Measurements from ENCODE around the gene SIK3. TPM values are rescaled to one million over a fixed set of nuclear protein-coding genes. Genes with fewer than 3 reads are reported as not detected.

The SIK3 gene
- total and polyA plus RNA-seq, 2 experiments from 2014 or later: 6.1 to 33.9 TPM

DNA sequence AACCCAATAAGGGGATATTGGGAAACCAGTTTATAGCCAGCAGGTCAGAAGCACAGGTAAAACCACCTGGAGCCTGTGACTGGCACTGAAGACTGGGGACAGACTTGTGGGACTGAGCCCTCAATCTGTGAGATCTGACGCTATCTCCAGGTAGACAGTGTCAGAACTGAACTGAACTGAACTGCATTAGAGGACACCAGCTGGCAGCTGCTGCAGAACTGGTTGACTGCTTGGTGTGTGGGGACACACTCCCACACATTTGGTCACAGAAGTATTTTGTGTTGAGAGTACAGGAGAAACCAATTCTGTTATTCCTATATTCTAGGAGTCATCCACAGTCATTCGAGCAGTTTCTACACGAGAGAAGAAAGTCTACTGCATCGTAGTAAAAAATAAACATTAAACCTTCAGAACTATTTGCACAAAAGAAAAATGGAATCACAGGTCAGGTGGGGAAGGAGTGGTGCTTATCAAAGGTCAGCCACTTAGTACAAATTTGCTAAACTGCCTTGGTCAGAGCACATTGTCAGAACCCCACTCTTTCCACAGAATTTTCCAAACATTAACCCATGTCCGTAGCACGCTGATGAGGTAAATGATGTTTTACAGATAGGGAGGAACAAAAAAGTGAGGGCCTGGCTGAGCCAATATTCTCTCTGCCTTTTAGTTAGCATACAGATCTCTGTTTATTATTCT is 77.2 kb downstream of the SIK3 start (continued):
- TF ChIP-seq, protein P1, sequence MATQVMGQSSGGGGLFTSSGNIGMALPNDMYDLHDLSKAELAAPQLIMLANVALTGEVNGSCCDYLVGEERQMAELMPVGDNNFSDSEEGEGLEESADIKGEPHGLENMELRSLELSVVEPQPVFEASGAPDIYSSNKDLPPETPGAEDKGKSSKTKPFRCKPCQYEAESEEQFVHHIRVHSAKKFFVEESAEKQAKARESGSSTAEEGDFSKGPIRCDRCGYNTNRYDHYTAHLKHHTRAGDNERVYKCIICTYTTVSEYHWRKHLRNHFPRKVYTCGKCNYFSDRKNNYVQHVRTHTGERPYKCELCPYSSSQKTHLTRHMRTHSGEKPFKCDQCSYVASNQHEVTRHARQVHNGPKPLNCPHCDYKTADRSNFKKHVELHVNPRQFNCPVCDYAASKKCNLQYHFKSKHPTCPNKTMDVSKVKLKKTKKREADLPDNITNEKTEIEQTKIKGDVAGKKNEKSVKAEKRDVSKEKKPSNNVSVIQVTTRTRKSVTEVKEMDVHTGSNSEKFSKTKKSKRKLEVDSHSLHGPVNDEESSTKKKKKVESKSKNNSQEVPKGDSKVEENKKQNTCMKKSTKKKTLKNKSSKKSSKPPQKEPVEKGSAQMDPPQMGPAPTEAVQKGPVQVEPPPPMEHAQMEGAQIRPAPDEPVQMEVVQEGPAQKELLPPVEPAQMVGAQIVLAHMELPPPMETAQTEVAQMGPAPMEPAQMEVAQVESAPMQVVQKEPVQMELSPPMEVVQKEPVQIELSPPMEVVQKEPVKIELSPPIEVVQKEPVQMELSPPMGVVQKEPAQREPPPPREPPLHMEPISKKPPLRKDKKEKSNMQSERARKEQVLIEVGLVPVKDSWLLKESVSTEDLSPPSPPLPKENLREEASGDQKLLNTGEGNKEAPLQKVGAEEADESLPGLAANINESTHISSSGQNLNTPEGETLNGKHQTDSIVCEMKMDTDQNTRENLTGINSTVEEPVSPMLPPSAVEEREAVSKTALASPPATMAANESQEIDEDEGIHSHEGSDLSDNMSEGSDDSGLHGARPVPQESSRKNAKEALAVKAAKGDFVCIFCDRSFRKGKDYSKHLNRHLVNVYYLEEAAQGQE (IDR thresholded peaks at IDR 0.05; ENCODE audit: unreplicated experiment): no peak
- TF ChIP-seq STAT1 (IDR thresholded peaks at IDR 0.05; ENCODE audit: unreplicated experiment) (no peak), CREB1 (CRISPR knock-in tag; IDR thresholded peaks at IDR 0.05; ENCODE audit: low read depth) (no peak)

DNA sequence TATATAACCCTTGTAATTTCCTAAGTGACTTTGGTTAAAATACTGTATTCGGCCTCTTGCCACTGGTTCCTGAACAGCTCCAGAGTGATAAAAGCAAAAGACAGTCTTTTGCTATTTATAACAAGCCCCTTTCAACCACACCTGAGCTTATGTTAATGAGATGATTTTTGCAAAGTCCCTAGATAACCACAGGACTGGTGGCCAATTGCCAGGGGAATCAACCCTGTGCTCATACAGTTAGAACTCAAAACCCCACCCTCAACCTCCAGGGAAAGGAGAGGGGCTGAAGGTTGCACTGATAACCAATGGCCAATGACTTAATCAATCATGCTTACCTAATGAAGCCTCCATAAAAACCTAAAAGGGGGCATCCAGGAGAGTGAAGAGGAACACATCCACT is 77.9 kb downstream of the SIK3 start:
- Histone ChIP-seq H4K20me1 (replicated peaks; ENCODE audit: insufficient read depth) (peaks cover 18% of the 10 kb centered on the region), H3K4me1 (ENCODE audit: insufficient read depth) (no peaks in the 10 kb centered on the region)

More for the DNA sequence above, 77.9 kb downstream of the SIK3 start:
- Histone ChIP-seq H2AFZ (no peak overlapping the region), H3K79me2 (replicated peaks; ENCODE audit: insufficient read depth) (peaks cover 79% of the 10 kb centered on the region), H3K4me3 (no peak overlapping the region), H3F3A (replicated peaks; ENCODE audit: low read depth) (no peaks in the 10 kb centered on the region), H3K36me3 (ENCODE audit: insufficient read depth) (no peaks in the 10 kb centered on the region), H3K27me3 (ENCODE audit: insufficient read depth) (no peaks in the 10 kb centered on the region), H3K4me2 (no peak overlapping the region), H3K27ac (ENCODE audit: low read depth) (no peak overlapping the region), H3K9me2 (ENCODE audit: insufficient read depth) (no peaks in the 10 kb centered on the region)
- Mint-ChIP-seq H3K9me3 (no peaks in the 10 kb centered on the region), H3K27me3 (ENCODE audit: insufficient read depth, low read depth, poor library complexity) (no peaks in the 10 kb centered on the region), H3K36me3 (ENCODE audit: low read depth) (no peaks in the 10 kb centered on the region), H3K4me3 (no peak overlapping the region), H3K27ac (no peak overlapping the region), H3K4me1 (peaks cover 5% of the 10 kb centered on the region; the same call in 2 of the 3 replicates)
- DNase-seq (ENCODE audit: low spot score) (no peak), ATAC-seq (no peak; the same call in 2 of the 3 replicates)
- TF ChIP-seq, protein P2, sequence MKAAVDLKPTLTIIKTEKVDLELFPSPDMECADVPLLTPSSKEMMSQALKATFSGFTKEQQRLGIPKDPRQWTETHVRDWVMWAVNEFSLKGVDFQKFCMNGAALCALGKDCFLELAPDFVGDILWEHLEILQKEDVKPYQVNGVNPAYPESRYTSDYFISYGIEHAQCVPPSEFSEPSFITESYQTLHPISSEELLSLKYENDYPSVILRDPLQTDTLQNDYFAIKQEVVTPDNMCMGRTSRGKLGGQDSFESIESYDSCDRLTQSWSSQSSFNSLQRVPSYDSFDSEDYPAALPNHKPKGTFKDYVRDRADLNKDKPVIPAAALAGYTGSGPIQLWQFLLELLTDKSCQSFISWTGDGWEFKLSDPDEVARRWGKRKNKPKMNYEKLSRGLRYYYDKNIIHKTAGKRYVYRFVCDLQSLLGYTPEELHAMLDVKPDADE (IDR thresholded peaks at IDR 0.05): no peak
- TF ChIP-seq EZH2phosphoT487 (IDR thresholded peaks at IDR 0.05; ENCODE audit: unreplicated experiment) (no peak), JUNB (IDR thresholded peaks at IDR 0.05; ENCODE audit: unreplicated experiment) (no peak)
- TF ChIP-seq, protein P1 (IDR thresholded peaks at IDR 0.05; ENCODE audit: unreplicated experiment): no peak

Data from GM23338 (cell line).